Jurkat, Clone E6-1 (cell line): ENCODE measurements around the gene SLAMF9.

Source experiments
- DNase-seq: peaks from one replicate; pipeline ENCODE4 v3.0.0-alpha.2; 2011; ENCODE audit warnings: low read depth, low spot score
- H3K4me3 ChIP-seq: 2 replicates; pipeline ENCODE4 v1.5.1; 2011; ENCODE audit warnings: mild to moderate bottlenecking, low read length, control low read depth, moderate library complexity

SLAMF9 gene

DNA sequence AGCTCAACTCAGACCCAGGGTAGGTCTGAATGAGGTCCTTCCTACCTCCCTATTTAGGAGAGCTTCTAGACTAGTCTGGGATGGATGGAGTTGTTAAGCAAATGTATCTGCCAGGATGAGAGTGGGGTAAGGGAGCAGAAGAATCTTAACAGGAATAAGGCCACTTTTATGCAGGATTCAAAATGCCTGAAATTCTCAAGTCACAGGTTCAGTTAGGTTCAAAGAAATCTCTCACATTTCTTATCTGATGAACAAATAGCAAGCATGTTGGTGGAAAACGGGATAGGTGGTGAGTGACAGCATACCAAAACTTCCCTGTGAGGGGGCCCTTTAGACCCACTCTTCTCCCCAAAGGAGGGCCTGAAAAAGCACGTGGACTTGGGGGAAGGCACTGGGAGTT lies 3.0 kb downstream of the SLAMF9 start:
- DNase-seq: no peak
- H3K4me3 ChIP-seq: no peak overlapping the region

- H3K4me3 ChIP-seq: no peak overlapping the region
- DNase-seq: no peak
These were observed 4.1 kb downstream of the SLAMF9 start for GRCh38 chr1:159949981-159950381.

GRCh38 chr1:159949123-159949522 lies 4.9 kb downstream of the SLAMF9 start:
- DNase-seq: no peak
- no peak overlapping the region for H3K4me3 ChIP-seq

- DNase-seq: no peak
- H3K4me3 ChIP-seq: no peak overlapping the region
These were observed 6.1 kb downstream of the SLAMF9 start for GRCh38 chr1:159947942-159948341.

DNA sequence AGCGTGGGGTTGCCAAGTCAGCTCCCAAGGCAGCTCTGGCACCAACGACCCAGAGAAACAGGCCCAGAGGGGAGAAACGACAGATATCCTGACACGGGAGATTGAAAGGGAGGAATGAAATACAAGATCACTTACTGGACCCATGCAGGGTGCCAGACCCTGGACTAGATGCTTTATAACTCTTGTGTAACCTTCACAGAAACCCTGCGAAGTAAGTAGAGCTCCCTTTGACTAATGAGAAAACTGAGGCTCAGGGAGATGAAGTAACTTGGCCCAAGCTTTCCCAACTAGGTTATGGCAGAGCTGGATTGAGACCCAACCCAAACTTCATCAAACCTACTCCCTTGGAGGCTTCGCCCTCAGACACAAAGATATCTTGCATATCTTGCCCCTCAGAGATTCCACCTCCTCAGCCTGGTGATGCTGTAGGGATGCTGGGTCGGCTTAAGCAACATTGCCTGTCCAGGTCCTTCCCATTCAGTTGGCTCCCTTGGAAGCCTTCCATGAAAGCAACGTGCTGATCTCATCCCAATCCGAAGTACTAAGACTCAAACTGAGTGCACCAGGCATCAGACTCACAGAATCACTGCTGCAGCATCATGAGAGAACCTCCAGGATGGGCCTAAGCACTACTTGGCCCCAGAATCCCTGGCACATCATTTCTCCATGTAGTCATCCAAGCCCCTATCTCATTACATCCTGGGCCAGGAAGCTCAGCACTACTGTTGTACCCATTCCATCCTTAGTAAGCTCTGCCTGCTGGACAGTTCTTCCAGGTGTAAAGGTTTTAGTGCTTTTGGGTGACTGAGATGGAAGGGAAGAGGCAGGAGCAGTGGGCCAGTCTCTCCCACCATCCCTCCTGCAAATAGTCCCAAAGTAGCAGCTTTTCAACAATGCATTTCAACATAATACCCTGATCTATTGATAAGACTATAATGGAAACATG lies 7.5 kb downstream of the SLAMF9 start:
- H3K4me3 ChIP-seq: no peak overlapping the region
- no peak for DNase-seq

- peak; percentile 78 for DNase-seq
- peak within 1 kb of the TSS; percentile 58 for H3K4me3 ChIP-seq
These were observed 8.4 kb downstream of the SLAMF9 start, which contains the start of gene IGSF9 for GRCh38 chr1:159945483-159946241. IGSF9 (minus strand) TSS chr1:159945613; CDS start chr1:159943454, 2,159 bp downstream.

GRCh38 chr1:159944623-159945455 lies 9.2 kb downstream of the SLAMF9 start:
- DNase-seq: no peak
- H3K4me3 ChIP-seq: peak overlapping the region; percentile 58

- no peak overlapping the region for H3K4me3 ChIP-seq
- DNase-seq: no peak
These were observed 10.0 kb downstream of the SLAMF9 start for GRCh38 chr1:159943908-159944622.

DNA sequence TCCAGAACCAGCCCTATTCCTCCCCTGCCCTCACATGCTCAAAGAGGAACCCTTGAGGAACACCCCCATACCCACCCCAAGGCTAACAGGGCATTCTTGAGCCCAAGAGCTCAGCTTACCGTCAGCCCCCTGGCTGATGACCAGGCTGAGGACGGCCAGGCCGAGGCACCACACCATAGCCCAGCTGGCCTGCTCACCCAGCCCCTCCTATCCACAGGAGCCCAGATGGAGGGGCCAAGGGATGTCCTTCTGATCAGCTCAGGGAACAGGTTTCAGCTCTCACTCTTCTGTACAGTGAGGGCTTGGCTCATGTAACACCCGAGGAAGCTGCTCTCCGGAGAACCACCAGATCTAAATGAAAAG lies 10.8 kb downstream of the SLAMF9 start:
- H3K4me3 ChIP-seq: no peak overlapping the region
- no peak for DNase-seq

- no peak for DNase-seq
- no peak overlapping the region for H3K4me3 ChIP-seq
These were observed 11.3 kb downstream of the SLAMF9 start for GRCh38 chr1:159942632-159943277.

GRCh38 chr1:159941591-159942560 lies 12.2 kb downstream of the SLAMF9 start:
- H3K4me3 ChIP-seq: no peak overlapping the region
- DNase-seq: no peak

DNA sequence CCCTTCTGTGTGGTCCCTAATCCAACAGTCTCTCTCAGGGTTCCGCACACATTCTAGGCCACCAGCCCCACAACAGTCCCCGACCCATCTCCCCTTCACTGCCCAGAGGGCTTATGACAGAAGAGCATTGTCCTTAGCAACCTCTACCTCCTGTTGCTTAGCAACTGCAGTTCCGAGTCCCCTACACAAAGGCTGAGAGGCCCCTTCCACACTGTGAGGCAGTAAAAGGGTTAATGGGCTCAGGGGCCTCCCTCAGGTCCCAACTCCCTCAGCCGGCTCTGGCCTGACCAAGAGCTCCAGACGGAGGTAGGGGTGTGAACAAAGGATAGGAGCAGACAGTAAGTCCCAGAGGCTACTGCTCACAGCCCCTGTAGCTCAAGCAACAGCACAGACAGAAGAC lies 12.9 kb downstream of the SLAMF9 start:
- H3K4me3 ChIP-seq: no peak overlapping the region
- no peak for DNase-seq

- H3K4me3 ChIP-seq: no peak overlapping the region
- no peak for DNase-seq
These were observed 13.9 kb downstream of the SLAMF9 start for GRCh38 chr1:159940006-159940620.

- no peak for DNase-seq
- H3K4me3 ChIP-seq: no peak overlapping the region
These were observed 14.4 kb downstream of the SLAMF9 start for GRCh38 chr1:159939678-159940002.

DNA sequence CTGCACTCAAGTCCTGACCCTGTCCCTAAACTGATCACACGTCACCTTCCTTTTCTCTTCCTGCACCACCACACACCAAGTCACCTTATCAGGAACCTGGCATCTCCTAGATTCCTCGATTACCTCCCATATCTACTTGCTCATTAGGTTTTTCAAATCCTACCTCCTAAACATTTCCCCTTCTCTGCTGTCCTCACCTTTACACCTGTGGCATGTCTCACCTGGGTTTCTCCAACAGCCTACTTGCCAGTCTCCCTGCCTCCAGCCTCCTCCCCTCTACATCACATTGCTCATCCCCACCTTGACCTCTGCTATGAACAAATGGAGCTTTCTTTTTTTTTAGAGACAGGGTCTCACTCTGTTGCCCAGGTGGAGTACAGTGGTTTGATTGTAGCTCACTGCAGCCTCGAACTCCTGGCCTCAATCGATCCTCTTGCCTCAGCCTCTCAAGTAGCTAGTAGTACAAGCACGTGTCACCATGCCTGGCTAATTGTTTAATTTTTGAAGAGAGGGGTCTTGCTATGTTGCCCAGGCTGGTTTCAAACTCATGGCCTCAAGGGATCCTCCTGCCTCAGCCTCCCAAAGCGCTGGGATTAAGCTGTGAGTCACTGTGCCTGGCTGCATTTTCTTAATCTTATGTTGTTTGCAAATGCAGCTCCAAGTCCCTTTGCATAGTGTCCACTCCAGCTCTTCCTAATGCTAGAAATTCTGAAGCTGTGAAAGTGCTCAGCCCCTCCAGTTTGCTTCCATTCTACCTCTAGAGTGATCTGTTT lies 14.9 kb downstream of the SLAMF9 start:
- no peak for DNase-seq

DNA sequence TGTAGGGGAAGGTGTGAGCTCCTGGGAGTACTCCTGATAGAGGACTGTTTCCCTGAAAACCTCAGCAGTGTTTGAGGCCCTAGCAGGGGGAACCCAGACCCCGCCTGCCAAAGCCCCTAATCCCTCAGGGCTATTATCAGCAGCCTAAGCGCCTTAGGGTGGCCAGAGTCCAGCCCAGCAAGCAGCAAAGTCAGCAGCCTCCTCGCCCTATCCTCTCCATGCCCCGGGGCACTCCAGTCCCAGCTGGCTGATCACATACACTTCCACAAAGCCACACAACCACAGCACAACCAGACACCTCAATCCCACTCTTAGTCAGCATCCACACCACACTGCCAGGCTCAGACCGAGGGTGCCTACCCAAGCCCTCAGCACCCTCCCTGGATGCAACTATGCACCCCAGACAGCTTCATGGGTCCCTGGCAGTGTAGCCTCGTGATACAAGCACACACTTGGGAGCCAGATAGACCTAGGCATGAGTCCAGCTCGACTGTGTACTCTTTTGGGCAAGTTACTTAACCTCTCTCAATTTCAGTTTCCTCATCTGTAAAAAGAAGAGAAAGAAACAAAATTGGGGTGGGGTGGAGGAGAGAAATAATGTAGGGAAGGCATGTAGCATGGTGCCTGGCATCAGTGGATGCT lies 15.7 kb downstream of the SLAMF9 start:
- no peak for DNase-seq
- H3K4me3 ChIP-seq: no peak overlapping the region

More for the DNA sequence above, 14.9 kb downstream of the SLAMF9 start:
- no peak overlapping the region for H3K4me3 ChIP-seq
